PC-9 (cell line): ENCODE measurements around the gene SLC27A2. TPM values are rescaled to one million over a fixed set of nuclear protein-coding genes. Genes with fewer than 3 reads are reported as not detected.

Experiments
- BruUV-seq: library from RNA; stranded (reverse); fragments of 400-500 nt; replicated peaks from 2 replicates; lab custom pipeline; 2021; lab: Mats Ljungman, UMichigan
- CTCF ChIA-PET: fragments of 300-600 bp; sonication (Branson Sonifier 250); formaldehyde crosslinking; loops from one replicate; lab custom pipeline; 2022; ENCODE audit warnings: antibody characterized with exemption; lab: Charles Lee
- POLR2A ChIA-PET: fragments of 300-600 bp; sonication (Branson Sonifier 250); formaldehyde crosslinking; loops from one replicate; lab custom pipeline; 2022; ENCODE audit warnings: antibody characterized with exemption; ENCODE audit not compliant: unreplicated experiment; lab: Charles Lee
- DNase-seq, 2 experiments: peaks; one replicate each; pipeline versions ENCODE4 v3.0.0 to v3.0.0-alpha.2; 2015 to 2022; ENCODE audit warnings: mixed read lengths in 1 of 2
- H2AFZ ChIP-seq: fragments of 200-600 bp; sonication (generic); 2 replicates; pipeline ENCODE4 v1.8.1; 2017; ENCODE audit warnings: antibody characterized with exemption
- H3F3A ChIP-seq: fragments of 200-600 bp; sonication (generic); 2 replicates; pipeline ENCODE4 v1.8.1; 2017; ENCODE audit warnings: antibody characterized with exemption, mild to moderate bottlenecking, low read depth; ENCODE audit not compliant: insufficient read depth
- H3K27ac ChIP-seq: fragments of 200-600 bp; sonication (generic); 2 replicates; pipeline ENCODE4 v1.6.1; 2016; ENCODE audit warnings: mixed run types
- H3K27me3 ChIP-seq: fragments of 200-600 bp; sonication (generic); 2 replicates; pipeline ENCODE4 v1.6.1; 2016; ENCODE audit warnings: low read depth, mixed run types; ENCODE audit not compliant: insufficient read depth
- H3K36me3 ChIP-seq: fragments of 200-600 bp; sonication (generic); 2 replicates; pipeline ENCODE4 v1.6.1; 2016; ENCODE audit warnings: low read depth, mixed run types
- H3K4me1 ChIP-seq: fragments of 200-600 bp; sonication (generic); replicated peaks from 2 replicates; pipeline ENCODE4 v1.6.1; 2016; ENCODE audit warnings: mixed run types; ENCODE audit not compliant: insufficient read depth
- H3K4me2 ChIP-seq: fragments of 200-600 bp; sonication (generic); 2 replicates; pipeline ENCODE4 v1.6.1; 2017; ENCODE audit warnings: mixed run types
- H3K4me3 ChIP-seq: fragments of 200-600 bp; sonication (generic); 2 replicates; pipeline ENCODE4 v1.6.1; 2016; ENCODE audit warnings: mixed run types
- H3K79me2 ChIP-seq: fragments of 200-600 bp; sonication (generic); 2 replicates; pipeline ENCODE4 v1.6.1; 2017; ENCODE audit warnings: low read depth, mixed run types
- H3K9me2 ChIP-seq: fragments of 200-600 bp; sonication (generic); 2 replicates; pipeline ENCODE4 v1.8.1; 2017; ENCODE audit warnings: mild to moderate bottlenecking; ENCODE audit not compliant: insufficient read depth
- H3K9me3 ChIP-seq: fragments of 200-600 bp; sonication (generic); 2 replicates; pipeline ENCODE4 v1.8.1; 2016; ENCODE audit warnings: low read depth; ENCODE audit not compliant: insufficient read depth
- H4K20me1 ChIP-seq: fragments of 200-600 bp; sonication (generic); 2 replicates; pipeline ENCODE4 v1.8.1; 2017; ENCODE audit not compliant: insufficient read depth
- EZH2 ChIP-seq: fragments of 200-600 bp; sonication (generic); IDR thresholded peaks from 2 replicates; pipeline ENCODE4 v1.8.0; 2017; ENCODE audit warnings: antibody characterized with exemption, low read depth
- intact Hi-C: fragments of 100-400 bp; cut with micrococcal nuclease; formaldehyde crosslinking; loops from one replicate; pipeline ENCODE4 v1.10.0; 2022; ENCODE audit not compliant: unreplicated experiment
- total RNA-seq: library from RNA; stranded (reverse); gene quantifications from 2 replicates; pipeline ENCODE4 v1.2.3, GENCODE V29; 2021
- TF ChIP-seq, protein P1 (sequence below): fragments of 200-600 bp; sonication (generic); conservative IDR thresholded peaks from 2 replicates; pipeline ENCODE4 v1.6.1; 2017; ENCODE audit warnings: mixed run types, antibody characterized with exemption, mild to moderate bottlenecking, moderate library complexity

The SLC27A2 gene
- total RNA-seq, 1 experiment from 2014 or later, result 7.5 TPM

DNA sequence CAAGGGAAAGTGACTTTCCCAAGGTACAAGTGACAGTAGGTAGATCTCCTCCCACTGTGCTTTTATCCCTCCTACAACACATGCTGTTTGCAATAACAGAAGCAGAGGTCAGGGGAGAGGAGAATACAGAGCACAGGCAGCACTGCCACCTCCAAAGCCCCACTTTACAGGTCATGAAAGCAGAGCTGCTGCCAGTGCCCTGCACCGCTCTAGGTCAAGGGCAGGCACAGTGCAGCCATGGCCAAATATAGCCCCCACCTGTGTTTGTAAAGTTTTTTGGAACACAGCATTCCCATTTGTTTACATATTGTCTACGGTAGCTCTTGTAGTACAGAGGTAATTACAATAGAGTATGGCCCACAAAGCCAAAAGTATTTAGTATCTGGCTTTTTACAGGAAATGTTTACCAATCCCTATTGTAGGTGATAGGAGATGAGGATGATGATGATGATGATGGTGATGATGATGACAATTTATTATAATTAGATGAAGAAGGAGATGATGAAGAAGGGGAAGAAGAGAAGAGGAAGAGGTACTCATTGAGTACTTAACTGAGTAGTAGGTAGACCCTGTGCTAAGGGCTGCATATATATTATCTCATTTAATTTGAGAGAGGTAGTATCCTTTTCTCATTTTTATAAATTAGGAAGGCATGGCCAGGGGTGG, 63.1 kb downstream of the SLC27A2 start:
- Histone ChIP-seq H3K79me2 (no peaks in the 10 kb centered on the region), H2AFZ (no peak overlapping the region), H4K20me1 (no peaks in the 10 kb centered on the region), H3K4me3 (no peak overlapping the region), H3K9me3 (no peaks in the 10 kb centered on the region), H3K36me3 (no peaks in the 10 kb centered on the region), H3K27me3 (no peaks in the 10 kb centered on the region), H3K27ac (no peak overlapping the region), H3F3A (no peaks in the 10 kb centered on the region; the same call in 1 of the 2 replicates), H3K4me2 (no peak overlapping the region), H3K9me2 (no peaks in the 10 kb centered on the region), H3K4me1 (peaks cover 10% of the 10 kb centered on the region)
- POLR2A ChIA-PET, result no interaction called here
- DNase-seq, result no peak
- BruUV-seq, result no TSS peak
- TF ChIP-seq, protein P1, sequence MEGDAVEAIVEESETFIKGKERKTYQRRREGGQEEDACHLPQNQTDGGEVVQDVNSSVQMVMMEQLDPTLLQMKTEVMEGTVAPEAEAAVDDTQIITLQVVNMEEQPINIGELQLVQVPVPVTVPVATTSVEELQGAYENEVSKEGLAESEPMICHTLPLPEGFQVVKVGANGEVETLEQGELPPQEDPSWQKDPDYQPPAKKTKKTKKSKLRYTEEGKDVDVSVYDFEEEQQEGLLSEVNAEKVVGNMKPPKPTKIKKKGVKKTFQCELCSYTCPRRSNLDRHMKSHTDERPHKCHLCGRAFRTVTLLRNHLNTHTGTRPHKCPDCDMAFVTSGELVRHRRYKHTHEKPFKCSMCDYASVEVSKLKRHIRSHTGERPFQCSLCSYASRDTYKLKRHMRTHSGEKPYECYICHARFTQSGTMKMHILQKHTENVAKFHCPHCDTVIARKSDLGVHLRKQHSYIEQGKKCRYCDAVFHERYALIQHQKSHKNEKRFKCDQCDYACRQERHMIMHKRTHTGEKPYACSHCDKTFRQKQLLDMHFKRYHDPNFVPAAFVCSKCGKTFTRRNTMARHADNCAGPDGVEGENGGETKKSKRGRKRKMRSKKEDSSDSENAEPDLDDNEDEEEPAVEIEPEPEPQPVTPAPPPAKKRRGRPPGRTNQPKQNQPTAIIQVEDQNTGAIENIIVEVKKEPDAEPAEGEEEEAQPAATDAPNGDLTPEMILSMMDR, result no peak
- TF ChIP-seq EZH2, result no peak
- CTCF ChIA-PET, result no interaction called here
- intact Hi-C loops, result no loop called here

DNA sequence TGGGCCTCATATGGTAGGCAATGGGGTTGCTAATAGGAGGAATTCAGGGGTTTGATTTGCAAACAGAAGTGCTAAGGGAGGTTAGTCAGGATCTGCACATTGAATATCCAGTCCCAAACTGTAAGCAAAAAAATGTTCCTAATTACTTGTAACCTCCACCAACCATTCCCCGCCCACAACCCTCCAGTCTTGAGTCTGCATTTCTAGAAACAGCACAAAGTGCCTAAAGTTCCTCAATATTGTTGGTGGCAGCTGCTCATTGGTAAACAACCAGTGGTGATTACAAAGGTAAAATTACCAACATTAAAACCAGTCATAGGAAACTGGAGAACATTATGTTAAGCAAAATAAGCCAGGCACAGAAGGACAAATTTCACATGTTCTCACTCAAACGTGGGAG, 64.6 kb downstream of the SLC27A2 start:
- Histone ChIP-seq H3K79me2 (no peaks in the 10 kb centered on the region), H3K27me3 (no peaks in the 10 kb centered on the region), H3K36me3 (no peaks in the 10 kb centered on the region), H3K4me2 (no peak overlapping the region), H3K4me3 (no peak overlapping the region), H4K20me1 (no peaks in the 10 kb centered on the region), H3F3A (no peaks in the 10 kb centered on the region), H3K9me3 (no peaks in the 10 kb centered on the region), H2AFZ (no peak overlapping the region), H3K9me2 (no peaks in the 10 kb centered on the region), H3K27ac (no peak overlapping the region), H3K4me1 (peaks cover 4% of the 10 kb centered on the region)
- intact Hi-C loops, result no loop called here
- no peak for DNase-seq
- ChIA-PET POLR2A (interaction anchor here (0.6 kb wide), 1 partner anchor 662 kb away, joined by 3 read pairs; no protein-coding TSS in a partner anchor), CTCF (no interaction called here)
- no TSS peak for BruUV-seq
- TF ChIP-seq, protein P1, result no peak
- no peak for TF ChIP-seq EZH2

DNA sequence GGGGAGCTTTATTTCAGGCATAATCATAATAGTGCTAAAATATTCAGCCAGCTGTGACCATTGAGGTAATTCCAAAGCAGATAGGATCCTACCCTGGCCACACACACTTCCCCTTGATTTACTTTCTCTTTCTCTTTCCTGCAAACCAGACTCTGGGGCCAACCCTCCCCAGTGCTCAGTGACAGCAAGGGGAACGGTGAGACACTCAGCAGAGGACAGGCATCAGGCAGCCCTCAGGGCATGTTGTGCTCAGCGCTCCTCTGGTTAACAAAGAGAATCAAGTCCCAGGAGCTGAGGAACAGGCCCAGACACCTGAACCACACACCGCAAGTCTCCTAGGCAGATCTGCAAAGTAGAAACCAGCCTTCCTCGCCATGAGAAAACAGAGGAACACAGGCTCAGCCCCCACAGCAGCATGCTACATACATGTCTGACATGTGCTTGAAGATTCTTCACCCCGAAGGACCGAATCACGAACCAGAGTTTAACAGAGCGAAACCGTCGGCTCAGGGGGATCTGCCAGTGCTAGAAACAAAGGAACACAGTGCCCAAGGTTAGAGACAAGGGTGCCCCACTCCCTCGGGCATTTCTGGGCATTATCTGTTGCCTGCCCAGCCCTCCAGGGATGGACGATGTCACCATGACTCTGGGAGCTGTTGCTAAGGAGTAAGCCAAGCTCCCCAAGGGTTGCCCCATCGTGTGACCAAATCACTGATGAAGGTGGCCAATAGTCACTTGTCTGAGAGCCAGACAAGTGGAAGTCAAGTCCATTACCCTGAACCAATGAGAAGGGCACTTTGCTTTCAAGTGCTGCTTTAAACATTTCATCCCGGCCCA, 66.0 kb downstream of the SLC27A2 start:
- Histone ChIP-seq H2AFZ (no peak overlapping the region), H3K27me3 (no peaks in the 10 kb centered on the region), H3K9me3 (no peaks in the 10 kb centered on the region), H3K4me2 (no peak overlapping the region), H3K27ac (no peak overlapping the region), H3K4me1 (no peaks in the 10 kb centered on the region), H3F3A (no peaks in the 10 kb centered on the region), H3K79me2 (no peaks in the 10 kb centered on the region), H3K9me2 (no peaks in the 10 kb centered on the region), H4K20me1 (no peaks in the 10 kb centered on the region), H3K36me3 (no peaks in the 10 kb centered on the region), H3K4me3 (no peak overlapping the region)
- POLR2A ChIA-PET, result no interaction called here
- no TSS peak for BruUV-seq
- peak in 1 of 2 experiments; percentile 62 for DNase-seq
- CTCF ChIA-PET, result no interaction called here
- TF ChIP-seq EZH2, result no peak
- TF ChIP-seq, protein P1, result no peak
- intact Hi-C loops, result no loop called here
